ENCODE data around the gene SSTR5. TPM values are rescaled to one million over a fixed set of nuclear protein-coding genes. Genes with fewer than 3 reads are reported as not detected.
"Not testable (repeated sequence)": the region's sequence is repeated elsewhere in the genome, so short reads cannot be mapped to it uniquely, and the experiment has no call there.

Gene SSTR5
- total and polyA plus RNA-seq, 4 donors = 0.23 TPM; not detected in 3

DNA sequence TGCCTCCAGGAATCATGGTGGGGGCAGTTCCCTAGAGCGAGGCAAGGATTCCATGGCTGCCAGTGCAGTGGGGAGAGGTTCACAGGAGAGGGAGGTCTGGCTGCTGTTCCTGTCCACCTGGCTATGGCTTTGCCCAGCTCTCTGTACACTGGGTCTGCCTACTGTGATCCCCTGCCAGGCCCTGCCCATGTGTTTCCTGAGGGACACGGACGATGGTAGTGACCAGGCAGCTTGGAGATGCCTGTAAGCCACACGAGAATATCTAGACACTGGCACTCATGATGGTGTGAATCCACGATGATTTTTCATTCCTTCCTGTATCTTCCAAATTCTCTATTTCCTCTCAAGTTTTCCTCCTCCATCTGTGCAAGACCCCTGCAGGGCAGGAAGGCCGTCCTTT lies 12.4 kb downstream of the SSTR5 start:
- H3K27ac ChIP-seq (ENCODE audit: low read depth in 1 of 2, low read length in 1 of 2) = no peak overlapping the region

DNA sequence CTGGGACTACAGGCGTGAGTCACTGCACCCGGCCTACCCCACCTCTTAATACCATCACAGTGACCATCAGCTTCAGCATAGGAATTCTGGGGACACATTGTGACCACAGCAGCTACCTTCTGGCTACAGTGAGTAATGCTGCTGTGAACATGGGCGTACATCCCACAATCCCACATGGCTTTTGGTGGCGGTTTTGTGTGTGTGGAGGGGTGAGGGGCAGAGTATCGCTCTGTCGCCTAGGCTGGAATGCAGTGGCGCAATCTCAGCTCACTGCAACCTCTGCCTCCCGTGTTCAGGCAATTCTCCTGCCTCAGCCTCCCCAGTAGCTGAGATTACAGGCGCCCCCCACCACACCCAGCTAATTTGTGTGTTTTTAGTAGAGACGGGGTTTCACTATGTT lies 13.9 kb downstream of the SSTR5 start:
- H3K9me3 ChIP-seq (ENCODE audit: control insufficient read depth in 4 of 4, insufficient read depth in 3 of 4, low read length in 3 of 4) = peaks cover 0 to 27% (median 5%) of the 10 kb centered on the region in 4 donors
- not testable (repeated sequence) for H3K9ac ChIP-seq (ENCODE audit: insufficient read depth in 1 of 2, low read length in 2 of 2); DNase-seq; H3K4me3 ChIP-seq; H3K36me3 ChIP-seq (ENCODE audit: control insufficient read depth in 4 of 4, insufficient read depth in 4 of 4, low read length in 4 of 4); ATAC-seq (ENCODE audit: insufficient read depth, low FRiP score); H3K27ac ChIP-seq (ENCODE audit: low read depth in 1 of 2, low read length in 1 of 2)
- peaks cover 3 to 25% (median 5%) of the 10 kb centered on the region in 3 donors for H3K27me3 ChIP-seq (ENCODE audit: control insufficient read depth in 3 of 3, insufficient read depth in 3 of 3, low read length in 2 of 3)
- H3K4me1 ChIP-seq (ENCODE audit: control insufficient read depth in 5 of 5, insufficient read depth in 5 of 5, low read length in 5 of 5) = peaks cover 0 to 19% (median 11%) of the 10 kb centered on the region in 5 donors
- WGBS, 2 donors = 87 to 89% methylated on average over 10 of the region's 10 CpGs

More for the DNA sequence above, 12.4 kb downstream of the SSTR5 start:
- 86 to 88% methylated on average over 6 of the region's 6 CpGs for WGBS, 2 donors
- DNase-seq (no peak), ATAC-seq (ENCODE audit: insufficient read depth, low FRiP score) (no peak)
- peaks cover 0 to 12% (median 6%) of the 10 kb centered on the region in 5 donors for H3K4me1 ChIP-seq (ENCODE audit: control insufficient read depth in 5 of 5, insufficient read depth in 5 of 5, low read length in 5 of 5)
- H3K36me3 ChIP-seq (ENCODE audit: control insufficient read depth in 4 of 4, insufficient read depth in 4 of 4, low read length in 4 of 4) = no peaks in the 10 kb centered on the region
- H3K9ac ChIP-seq (ENCODE audit: insufficient read depth in 1 of 2, low read length in 2 of 2) = no peak overlapping the region
- TF ChIP-seq, protein P1, sequence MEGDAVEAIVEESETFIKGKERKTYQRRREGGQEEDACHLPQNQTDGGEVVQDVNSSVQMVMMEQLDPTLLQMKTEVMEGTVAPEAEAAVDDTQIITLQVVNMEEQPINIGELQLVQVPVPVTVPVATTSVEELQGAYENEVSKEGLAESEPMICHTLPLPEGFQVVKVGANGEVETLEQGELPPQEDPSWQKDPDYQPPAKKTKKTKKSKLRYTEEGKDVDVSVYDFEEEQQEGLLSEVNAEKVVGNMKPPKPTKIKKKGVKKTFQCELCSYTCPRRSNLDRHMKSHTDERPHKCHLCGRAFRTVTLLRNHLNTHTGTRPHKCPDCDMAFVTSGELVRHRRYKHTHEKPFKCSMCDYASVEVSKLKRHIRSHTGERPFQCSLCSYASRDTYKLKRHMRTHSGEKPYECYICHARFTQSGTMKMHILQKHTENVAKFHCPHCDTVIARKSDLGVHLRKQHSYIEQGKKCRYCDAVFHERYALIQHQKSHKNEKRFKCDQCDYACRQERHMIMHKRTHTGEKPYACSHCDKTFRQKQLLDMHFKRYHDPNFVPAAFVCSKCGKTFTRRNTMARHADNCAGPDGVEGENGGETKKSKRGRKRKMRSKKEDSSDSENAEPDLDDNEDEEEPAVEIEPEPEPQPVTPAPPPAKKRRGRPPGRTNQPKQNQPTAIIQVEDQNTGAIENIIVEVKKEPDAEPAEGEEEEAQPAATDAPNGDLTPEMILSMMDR (IDR thresholded peaks at IDR 0.05; ENCODE audit: control extremely low read depth, extremely low read depth) = no peak
- no peak overlapping the region for H3K4me3 ChIP-seq
- peaks cover 3 to 24% (median 5%) of the 10 kb centered on the region in 3 donors for H3K27me3 ChIP-seq (ENCODE audit: control insufficient read depth in 3 of 3, insufficient read depth in 3 of 3, low read length in 2 of 3)
- peaks cover 0 to 27% (median 5%) of the 10 kb centered on the region in 4 donors for H3K9me3 ChIP-seq (ENCODE audit: control insufficient read depth in 4 of 4, insufficient read depth in 3 of 4, low read length in 3 of 4)

DNA sequence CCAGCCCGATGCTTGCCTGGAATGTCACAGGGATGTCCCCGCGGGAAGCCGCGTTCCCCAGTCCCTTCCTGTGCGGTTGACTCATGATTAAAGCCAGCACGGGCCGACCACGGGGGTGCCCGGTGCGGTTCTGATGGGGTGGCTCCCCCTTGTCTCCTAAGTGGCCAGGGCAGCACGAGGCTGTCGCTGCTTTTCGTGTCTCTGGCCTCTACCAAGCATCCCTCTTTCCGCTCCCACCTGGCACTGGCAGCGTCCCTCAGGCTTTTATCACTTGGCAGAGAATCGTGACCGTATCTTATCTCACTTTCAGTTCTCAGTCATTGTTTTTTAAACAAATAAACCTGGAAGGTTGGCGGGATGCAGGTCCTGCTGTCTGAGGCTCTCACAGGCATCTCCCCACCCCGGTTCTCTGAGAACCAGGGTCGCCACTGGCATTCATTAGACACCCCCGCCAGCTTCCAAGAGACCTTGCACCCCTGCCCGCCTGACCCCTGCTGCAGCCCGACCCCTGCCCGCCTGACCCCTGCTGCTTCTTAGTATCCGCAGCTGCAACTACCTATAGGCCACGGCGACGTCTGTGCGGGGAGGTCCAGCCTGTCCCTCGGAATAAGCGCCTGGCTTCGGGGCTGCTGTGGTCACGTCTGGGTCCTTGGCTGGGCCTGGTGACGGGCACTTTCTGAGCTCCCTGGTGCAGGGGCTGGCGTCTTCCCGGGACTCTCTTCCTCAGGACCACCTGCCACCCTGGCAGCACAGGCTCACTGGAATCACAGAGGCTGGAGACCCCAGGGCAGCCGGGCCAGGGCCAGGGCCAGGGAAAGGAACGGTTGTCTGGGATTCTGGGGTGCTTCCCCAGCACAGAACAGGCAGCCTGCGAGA lies 16.0 kb downstream of the SSTR5 start:
- peaks cover 0 to 14% (median 3%) of the 10 kb centered on the region in 3 donors for H3K27me3 ChIP-seq (ENCODE audit: control insufficient read depth in 3 of 3, insufficient read depth in 3 of 3, low read length in 2 of 3)
- peaks cover 0 to 19% (median 11%) of the 10 kb centered on the region in 5 donors for H3K4me1 ChIP-seq (ENCODE audit: control insufficient read depth in 5 of 5, insufficient read depth in 5 of 5, low read length in 5 of 5)
- H3K4me3 ChIP-seq = no peak overlapping the region
- H3K9ac ChIP-seq (ENCODE audit: insufficient read depth in 1 of 2, low read length in 2 of 2) = no peak overlapping the region
- ATAC-seq (ENCODE audit: insufficient read depth, low FRiP score) (no peak), DNase-seq (no peak)
- 63 to 69% methylated on average over 40 of the region's 40 CpGs for WGBS, 2 donors
- H3K36me3 ChIP-seq (ENCODE audit: control insufficient read depth in 4 of 4, insufficient read depth in 4 of 4, low read length in 4 of 4) = no peaks in the 10 kb centered on the region
- TF ChIP-seq, protein P1 (IDR thresholded peaks at IDR 0.05; ENCODE audit: control extremely low read depth, extremely low read depth) = no peak
- no peak overlapping the region for H3K27ac ChIP-seq (ENCODE audit: low read depth in 1 of 2, low read length in 1 of 2)
- peaks cover 0 to 25% (median 5%) of the 10 kb centered on the region in 4 donors for H3K9me3 ChIP-seq (ENCODE audit: control insufficient read depth in 4 of 4, insufficient read depth in 3 of 4, low read length in 3 of 4)

DNA sequence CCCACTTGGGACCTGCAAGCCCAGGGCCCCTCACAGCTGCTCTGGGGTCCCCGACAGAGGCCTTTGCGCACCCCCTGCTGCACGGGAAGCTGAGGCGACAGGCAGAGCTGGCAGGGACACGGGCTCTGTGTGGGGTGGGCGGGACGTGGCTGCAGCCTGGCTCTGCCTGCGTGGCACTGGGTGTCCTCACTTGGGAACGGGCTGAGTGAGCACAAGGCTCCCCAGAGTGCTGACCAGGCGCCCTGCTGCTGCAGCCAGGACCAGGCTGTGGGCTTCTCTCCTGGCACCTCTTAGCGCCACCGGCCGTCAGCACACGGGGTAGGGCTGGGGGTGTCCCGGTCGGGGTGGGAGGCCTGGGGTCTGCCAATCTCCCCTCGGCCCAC lies 16.9 kb downstream of the SSTR5 start:
- H3K27me3 ChIP-seq (ENCODE audit: control insufficient read depth in 3 of 3, insufficient read depth in 3 of 3, low read length in 2 of 3) = peaks cover 0 to 8% (median 3%) of the 10 kb centered on the region in 3 donors
- H3K4me1 ChIP-seq (ENCODE audit: control insufficient read depth in 5 of 5, insufficient read depth in 5 of 5, low read length in 5 of 5) = peaks cover 0 to 19% (median 11%) of the 10 kb centered on the region in 5 donors
- DNase-seq (no peak), ATAC-seq (ENCODE audit: insufficient read depth, low FRiP score) (no peak)
- TF ChIP-seq, protein P1 (IDR thresholded peaks at IDR 0.05; ENCODE audit: control extremely low read depth, extremely low read depth) = no peak
- peaks cover 0 to 18% (median 3%) of the 10 kb centered on the region in 4 donors for H3K9me3 ChIP-seq (ENCODE audit: control insufficient read depth in 4 of 4, insufficient read depth in 3 of 4, low read length in 3 of 4)
- H3K9ac ChIP-seq (ENCODE audit: insufficient read depth in 1 of 2, low read length in 2 of 2) = no peak overlapping the region
- H3K36me3 ChIP-seq (ENCODE audit: control insufficient read depth in 4 of 4, insufficient read depth in 4 of 4, low read length in 4 of 4) = no peaks in the 10 kb centered on the region
- H3K4me3 ChIP-seq = no peak overlapping the region
- WGBS, 2 donors = 53 to 74% methylated on average over 15 to 17 of the region's 17 CpGs
- no peak overlapping the region for H3K27ac ChIP-seq (ENCODE audit: low read depth in 1 of 2, low read length in 1 of 2)

Data from lung (tissue), 12 donors.